Measurements from ENCODE around the gene TMPRSS4.

The TMPRSS4 gene

DNA sequence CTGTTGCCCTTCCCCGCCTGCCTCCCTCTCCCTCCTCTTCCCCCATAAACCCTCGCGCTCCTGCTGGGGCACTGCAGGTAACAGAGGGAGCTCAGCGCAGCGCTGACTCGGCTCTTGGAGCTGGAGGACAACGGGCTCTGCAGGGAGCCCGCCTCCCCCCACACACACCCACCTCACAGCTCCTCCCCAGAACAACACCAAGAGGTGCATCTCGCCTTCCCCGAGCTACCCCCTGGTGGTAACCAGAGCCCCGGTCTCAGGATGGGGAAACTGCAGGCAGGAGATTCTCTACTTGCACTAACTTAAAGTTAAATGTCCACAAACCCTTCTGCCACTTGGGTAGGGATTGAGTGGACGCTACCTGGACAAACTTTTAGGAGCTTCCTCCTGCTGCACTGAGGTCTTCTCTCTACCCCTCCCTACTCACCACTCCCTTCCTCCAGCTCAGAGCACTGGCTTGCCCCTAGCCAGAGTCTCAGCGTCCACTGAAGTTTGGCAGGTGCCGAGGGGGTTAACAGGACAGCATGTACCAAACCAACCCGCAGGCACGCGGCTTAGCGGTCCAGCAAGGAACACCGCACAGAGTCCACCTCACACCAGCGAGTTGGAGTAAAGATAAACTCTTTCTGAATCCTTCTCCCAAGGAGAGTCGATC lies 79.8 kb downstream of the TMPRSS4 start:
- DNase-seq = no peak

DNA sequence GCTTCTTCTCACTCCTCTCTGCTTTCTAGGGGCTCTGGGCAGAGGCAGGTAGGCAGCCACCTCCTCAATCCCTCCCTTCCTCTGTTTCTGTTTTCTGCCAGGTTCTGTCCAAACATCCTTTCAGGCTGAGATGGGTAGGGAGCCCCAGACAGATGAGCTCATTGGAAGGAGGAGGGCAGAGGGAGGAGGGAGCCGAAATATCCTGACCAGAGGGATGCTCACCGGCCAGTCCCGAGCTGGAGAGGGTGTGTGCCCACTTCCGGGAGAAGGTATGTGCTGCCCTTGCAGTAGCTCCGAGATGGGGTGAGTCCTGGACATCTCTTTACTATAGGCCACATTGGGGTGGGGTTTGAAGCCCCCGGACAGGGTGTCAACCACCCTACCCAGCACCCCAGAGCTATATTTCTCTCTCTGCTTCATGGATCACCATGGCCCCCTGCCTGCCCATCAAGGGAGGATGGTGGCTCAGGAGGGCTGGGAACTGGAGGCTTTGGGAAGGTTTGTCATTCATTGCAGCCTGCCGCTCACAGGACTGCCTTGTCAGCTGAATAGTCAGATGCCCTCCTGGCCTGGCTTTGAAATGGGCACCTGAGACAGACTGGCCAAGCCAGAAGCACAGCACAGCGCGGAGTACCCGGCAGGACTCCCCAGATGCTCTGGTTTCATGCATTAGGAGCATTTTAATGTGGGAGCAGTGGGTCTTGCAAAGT lies 80.5 kb downstream of the TMPRSS4 start:
- no peak for DNase-seq

DNA sequence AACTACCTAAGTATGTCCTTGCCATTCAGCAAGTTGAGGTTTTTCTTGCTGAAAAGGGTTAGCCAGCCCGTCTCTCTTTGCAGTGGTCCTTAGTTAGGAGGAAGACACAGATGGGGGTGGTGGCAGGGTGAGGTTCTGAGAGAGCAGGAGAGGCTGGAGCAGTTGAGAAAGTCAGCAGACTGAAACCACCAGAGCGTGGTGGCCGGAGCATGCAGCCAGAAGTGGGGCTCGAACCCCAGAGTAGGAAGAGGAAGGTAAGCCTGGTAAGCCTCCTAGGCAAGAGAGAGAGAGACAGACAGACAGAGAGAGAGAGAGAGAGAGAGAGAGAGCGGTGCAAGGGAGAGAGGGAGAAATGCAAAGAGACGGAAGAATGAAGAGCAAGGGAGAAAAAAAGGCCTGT lies 84.9 kb downstream of the TMPRSS4 start:
- DNase-seq = no peak

DNA sequence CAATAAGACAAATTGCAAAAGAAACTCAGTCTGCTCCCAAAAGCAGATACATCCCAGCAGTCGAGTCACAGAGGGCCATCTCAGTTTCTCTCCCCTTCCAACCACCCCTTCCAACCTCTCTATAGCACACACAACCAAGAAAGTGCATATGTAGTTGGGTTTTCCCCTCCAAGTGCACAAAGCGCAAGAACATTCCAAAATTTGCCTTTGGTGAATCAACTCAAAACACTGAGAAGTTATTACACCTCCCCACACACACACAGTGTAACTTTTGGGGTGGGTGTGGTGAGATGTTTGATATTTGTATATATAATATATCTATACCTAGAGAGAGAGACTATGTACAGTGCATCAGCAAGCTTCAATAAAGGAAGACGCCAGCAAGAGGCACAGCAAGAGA lies 86.0 kb downstream of the TMPRSS4 start:
- DNase-seq = no peak

DNA sequence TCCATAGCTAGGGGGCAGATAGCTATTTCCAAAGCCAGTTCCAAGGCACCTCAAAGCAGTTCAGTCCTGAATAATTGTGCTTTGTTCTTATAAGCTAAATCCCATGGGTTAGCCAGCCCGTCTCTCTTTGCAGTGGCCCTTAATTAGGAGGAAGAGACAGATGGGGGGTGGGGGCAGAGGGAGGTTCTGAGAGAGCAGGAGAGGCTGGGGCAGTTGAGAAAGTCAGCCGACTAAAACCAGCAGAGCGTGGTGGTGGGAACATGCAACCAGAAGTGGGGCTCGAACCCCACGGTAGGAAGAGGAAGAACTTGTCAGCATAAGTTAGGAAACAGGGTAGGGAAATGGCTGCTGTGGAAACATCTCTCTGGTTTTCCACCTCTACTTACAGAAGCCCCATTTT lies 86.6 kb downstream of the TMPRSS4 start:
- DNase-seq = no peak

- DNase-seq = no peak
These were observed 88.0 kb downstream of the TMPRSS4 start for GRCh38 chr11:118164885-118165284.

- DNase-seq = no peak
These were observed 89.8 kb downstream of the TMPRSS4 start for GRCh38 chr11:118166641-118167040.

DNA sequence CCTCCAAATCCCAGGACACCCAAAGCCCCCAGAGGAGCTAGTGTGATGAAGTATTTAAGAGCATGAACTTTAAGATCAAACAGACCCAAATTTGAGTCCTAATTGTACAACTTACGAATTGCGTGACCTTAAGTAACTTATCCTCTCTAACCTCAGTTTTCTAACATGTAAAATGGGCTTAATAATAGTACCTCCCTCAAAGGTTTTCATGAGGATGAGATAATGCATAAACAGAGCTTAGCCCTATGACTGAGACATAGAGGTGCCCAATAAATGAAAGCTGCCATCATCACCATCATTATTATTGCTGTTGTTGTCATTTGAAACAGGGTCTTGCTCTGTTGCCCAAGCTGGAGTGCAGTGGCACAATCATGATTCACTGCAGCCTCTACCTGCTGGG lies 90.4 kb downstream of the TMPRSS4 start:
- no peak for DNase-seq

GRCh38 chr11:118167906-118168305 lies 91.0 kb downstream of the TMPRSS4 start:
- no peak for DNase-seq

- no peak for DNase-seq
These were observed 91.4 kb downstream of the TMPRSS4 start for GRCh38 chr11:118168316-118168715.

DNA sequence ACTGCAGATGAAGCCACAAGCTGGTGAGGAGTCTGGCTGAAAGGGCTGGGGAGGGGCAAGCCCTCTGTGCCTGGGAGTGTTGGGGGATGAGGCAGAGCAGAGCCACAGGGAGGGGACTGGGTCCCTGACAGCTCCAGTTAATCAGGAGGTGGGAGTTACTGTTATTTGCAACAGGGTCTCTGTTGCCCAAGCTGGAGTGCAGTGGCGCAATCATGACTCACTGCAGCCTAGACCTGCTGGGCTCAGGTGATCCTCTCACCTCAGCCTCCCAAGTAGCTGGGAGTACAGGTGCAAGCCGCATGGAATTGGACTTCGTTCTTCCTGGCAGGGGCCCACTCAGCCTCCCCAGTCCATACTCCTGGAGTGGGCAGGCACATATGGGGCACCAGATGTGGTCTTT lies 91.9 kb downstream of the TMPRSS4 start:
- no peak for DNase-seq

- no peak for DNase-seq
These were observed 92.6 kb downstream of the TMPRSS4 start for GRCh38 chr11:118169300-118170140.

DNA sequence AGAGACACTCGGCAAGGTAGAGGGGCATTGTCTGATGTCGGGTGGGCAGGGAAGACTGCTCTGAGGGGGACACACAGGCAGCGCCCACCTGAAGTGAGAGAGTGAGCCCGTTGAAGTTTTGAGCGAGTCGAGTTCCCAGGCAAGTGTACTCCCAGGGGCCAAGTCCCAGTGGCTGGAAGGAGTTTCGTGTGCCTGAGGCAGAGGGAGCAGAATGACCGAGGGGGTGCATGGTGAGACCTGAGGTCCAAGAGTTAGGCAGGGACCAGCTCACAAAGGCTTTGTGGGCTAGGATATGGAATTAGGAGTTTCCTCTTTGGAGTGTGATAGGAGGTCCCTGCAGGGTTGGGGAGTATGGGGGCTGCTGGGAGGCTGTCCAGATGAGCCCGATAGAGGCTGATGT lies 93.4 kb downstream of the TMPRSS4 start:
- DNase-seq = no peak

- DNase-seq = no peak
These were observed 94.0 kb downstream of the TMPRSS4 start for GRCh38 chr11:118170882-118171268.
